Astrocyte (in vitro differentiated cells and primary cell): ENCODE measurements around the gene LIMA1. TPM values are rescaled to one million over a fixed set of nuclear protein-coding genes. Genes with fewer than 3 reads are reported as not detected.
"Not testable (repeated sequence)": the region's sequence is repeated elsewhere in the genome, so short reads cannot be mapped to it uniquely, and the experiment has no call there.

ENCODE experiments used
- DNase-seq: peaks from one replicate; pipeline ENCODE4 v3.0.0-alpha.2; 2010; ENCODE audit warnings: low read depth
- FAIRE-seq: peaks from 2 replicates; lab custom pipeline; 2011; peaks lifted over from hg19 to GRCh38; lab: Jason Lieb, UNC
- H2AFZ ChIP-seq: 2 replicates; pipeline ENCODE4 v1.6.0; 2012; ENCODE audit warnings: low read depth, low read length, inconsistent platforms
- H3K27ac ChIP-seq: 2 replicates; pipeline ENCODE4 v1.5.1; 2011; ENCODE audit warnings: low read depth, low read length, inconsistent platforms
- H3K27me3 ChIP-seq: 2 replicates; pipeline ENCODE4 v1.6.0; 2011; ENCODE audit warnings: low read length, inconsistent platforms; ENCODE audit not compliant: insufficient read depth
- H3K36me3 ChIP-seq: 2 replicates; pipeline ENCODE4 v1.5.1; 2011; ENCODE audit warnings: low read length, inconsistent platforms; ENCODE audit not compliant: insufficient read depth
- H3K4me1 ChIP-seq: 2 replicates; pipeline ENCODE4 v1.5.1; 2011; ENCODE audit warnings: low read length, inconsistent platforms; ENCODE audit not compliant: insufficient read depth
- H3K4me2 ChIP-seq: 2 replicates; pipeline ENCODE4 v1.6.0; 2012; ENCODE audit warnings: low read length, inconsistent platforms
- H3K4me3 ChIP-seq: 2 replicates; pipeline ENCODE4 v1.5.1; 2011; ENCODE audit warnings: low read depth, mild to moderate bottlenecking, low read length, inconsistent platforms; ENCODE audit not compliant: insufficient read depth
- H3K79me2 ChIP-seq: 2 replicates; pipeline ENCODE4 v1.6.0; 2012; ENCODE audit warnings: mild to moderate bottlenecking, low read length, inconsistent platforms; ENCODE audit not compliant: insufficient read depth
- H3K9ac ChIP-seq: 2 replicates; pipeline ENCODE4 v1.6.0; 2012; ENCODE audit warnings: mild to moderate bottlenecking, low read length, inconsistent platforms
- H3K9me3 ChIP-seq: 2 replicates; pipeline ENCODE4 v1.5.1; 2012; ENCODE audit warnings: low read depth, mild to moderate bottlenecking, low read length, inconsistent platforms; ENCODE audit not compliant: insufficient read depth
- H4K20me1 ChIP-seq: 2 replicates; pipeline ENCODE4 v1.6.0; 2012; ENCODE audit warnings: low read length, inconsistent platforms; ENCODE audit not compliant: insufficient read depth
- H3K27ac Mint-ChIP-seq: one replicate; pipeline ENCODE4 v1.8.0; 2021; ENCODE audit warnings: mild to moderate bottlenecking, mixed read lengths; ENCODE audit not compliant: unreplicated experiment
- H3K27me3 Mint-ChIP-seq: one replicate; pipeline ENCODE4 v1.8.0; 2021; ENCODE audit warnings: low read depth, mixed read lengths; ENCODE audit not compliant: unreplicated experiment
- H3K36me3 Mint-ChIP-seq: one replicate; pipeline ENCODE4 v1.8.0; 2021; ENCODE audit warnings: low read depth, mixed read lengths; ENCODE audit not compliant: unreplicated experiment
- H3K4me1 Mint-ChIP-seq: one replicate; pipeline ENCODE4 v1.8.0; 2021; ENCODE audit warnings: low read depth, mixed read lengths; ENCODE audit not compliant: unreplicated experiment
- H3K4me3 Mint-ChIP-seq: one replicate; pipeline ENCODE4 v1.8.0; 2021; ENCODE audit warnings: mild to moderate bottlenecking, moderate library complexity, mixed read lengths; ENCODE audit not compliant: unreplicated experiment
- H3K9me3 Mint-ChIP-seq: one replicate; pipeline ENCODE4 v1.8.0; 2021; ENCODE audit warnings: mild to moderate bottlenecking, mixed read lengths; ENCODE audit not compliant: unreplicated experiment
- EZH2 ChIP-seq: IDR thresholded peaks from 2 replicates; pipeline ENCODE4 v1.6.1; 2012; ENCODE audit warnings: mild to moderate bottlenecking, low read length, inconsistent platforms; ENCODE audit not compliant: insufficient read depth
- total RNA-seq: library from RNA; stranded (reverse); gene quantifications from 2 replicates; pipeline ENCODE4 v1.2.1, GENCODE V29; 2021
- TF ChIP-seq, protein P1 (sequence below): IDR thresholded peaks from 2 replicates; pipeline ENCODE4 v1.5.1; 2011; ENCODE audit warnings: low read depth, mild to moderate bottlenecking, inconsistent platforms, low read length, moderate library complexity; ENCODE audit not compliant: insufficient read depth

The LIMA1 gene
- total RNA-seq, 1 donor from 2014 or later, result 173 TPM

DNA sequence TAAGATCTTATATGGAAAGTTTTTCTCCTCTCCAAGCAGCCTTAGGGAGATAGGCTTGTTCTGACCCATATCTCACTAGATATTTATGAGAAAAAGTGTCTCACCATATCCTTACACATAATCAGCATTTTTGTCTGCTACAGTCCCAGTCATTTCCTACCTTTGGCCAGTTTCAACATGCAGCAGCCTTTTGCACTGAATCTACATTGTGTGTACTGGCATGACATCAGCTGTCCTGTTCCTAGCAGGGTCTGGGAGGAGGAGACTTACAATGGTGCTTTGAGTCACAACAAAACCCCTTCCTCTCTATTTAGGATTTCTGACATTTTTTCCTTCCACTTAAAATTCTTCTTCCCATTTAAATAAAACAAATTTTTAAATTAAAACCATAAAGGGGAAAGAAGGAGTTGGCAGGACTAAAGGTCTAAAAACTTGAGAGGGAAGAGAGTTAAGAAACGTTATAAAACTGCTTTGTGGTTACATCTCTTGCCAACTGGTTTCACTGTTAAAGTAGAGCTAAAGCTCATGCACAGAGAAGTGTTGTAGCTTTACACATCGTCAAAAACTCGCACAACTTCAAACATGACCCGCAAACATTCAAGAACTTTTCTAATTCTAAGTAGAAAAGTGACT lies 62.8 kb downstream of the LIMA1 start:
- Histone ChIP-seq H3K4me3 (peak overlapping the region; percentile 95), H3K9me3 (no peaks in the 10 kb centered on the region), H2AFZ (no peak overlapping the region), H3K4me1 (peaks cover 29% of the 10 kb centered on the region), H3K79me2 (peaks cover 74% of the 10 kb centered on the region), H4K20me1 (peaks cover 52% of the 10 kb centered on the region), H3K36me3 (peaks cover 17% of the 10 kb centered on the region), H3K9ac (peak overlapping the region; percentile 94), H3K4me2 (peak overlapping the region; percentile 84), H3K27ac (peak overlapping the region; percentile 88), H3K27me3 (no peaks in the 10 kb centered on the region)
- FAIRE-seq, result no peak
- Mint-ChIP-seq H3K27me3 (no peaks in the 10 kb centered on the region), H3K36me3 (peaks cover 19% of the 10 kb centered on the region), H3K4me3 (no peak overlapping the region), H3K27ac (no peak overlapping the region), H3K4me1 (peaks cover 22% of the 10 kb centered on the region), H3K9me3 (no peaks in the 10 kb centered on the region)
- TF ChIP-seq EZH2, result no peak
- TF ChIP-seq, protein P1, sequence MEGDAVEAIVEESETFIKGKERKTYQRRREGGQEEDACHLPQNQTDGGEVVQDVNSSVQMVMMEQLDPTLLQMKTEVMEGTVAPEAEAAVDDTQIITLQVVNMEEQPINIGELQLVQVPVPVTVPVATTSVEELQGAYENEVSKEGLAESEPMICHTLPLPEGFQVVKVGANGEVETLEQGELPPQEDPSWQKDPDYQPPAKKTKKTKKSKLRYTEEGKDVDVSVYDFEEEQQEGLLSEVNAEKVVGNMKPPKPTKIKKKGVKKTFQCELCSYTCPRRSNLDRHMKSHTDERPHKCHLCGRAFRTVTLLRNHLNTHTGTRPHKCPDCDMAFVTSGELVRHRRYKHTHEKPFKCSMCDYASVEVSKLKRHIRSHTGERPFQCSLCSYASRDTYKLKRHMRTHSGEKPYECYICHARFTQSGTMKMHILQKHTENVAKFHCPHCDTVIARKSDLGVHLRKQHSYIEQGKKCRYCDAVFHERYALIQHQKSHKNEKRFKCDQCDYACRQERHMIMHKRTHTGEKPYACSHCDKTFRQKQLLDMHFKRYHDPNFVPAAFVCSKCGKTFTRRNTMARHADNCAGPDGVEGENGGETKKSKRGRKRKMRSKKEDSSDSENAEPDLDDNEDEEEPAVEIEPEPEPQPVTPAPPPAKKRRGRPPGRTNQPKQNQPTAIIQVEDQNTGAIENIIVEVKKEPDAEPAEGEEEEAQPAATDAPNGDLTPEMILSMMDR, result no peak
- peak; percentile 68 for DNase-seq

DNA sequence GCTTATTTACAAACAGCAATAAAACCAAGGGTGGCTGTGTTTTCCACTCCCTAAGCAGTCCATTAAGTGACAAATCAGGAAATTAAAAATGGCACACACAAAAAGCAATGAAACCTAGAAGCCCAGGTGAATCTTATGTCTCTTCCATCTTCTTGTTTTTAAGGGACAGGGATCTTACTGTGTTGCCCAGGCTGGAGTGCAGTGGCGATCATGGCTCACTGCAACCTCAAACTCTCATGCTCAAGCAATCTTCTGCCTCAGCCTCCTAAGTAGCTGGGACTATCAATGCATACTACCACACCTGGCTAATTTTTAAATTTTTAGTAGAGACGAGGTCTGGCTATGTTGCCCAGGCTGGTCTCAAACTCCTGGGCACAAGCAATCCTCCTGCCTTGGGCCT lies 63.8 kb downstream of the LIMA1 start:
- Mint-ChIP-seq H3K27ac (no peak overlapping the region), H3K4me3 (no peak overlapping the region), H3K9me3 (no peaks in the 10 kb centered on the region), H3K27me3 (no peaks in the 10 kb centered on the region), H3K36me3 (peaks cover 21% of the 10 kb centered on the region), H3K4me1 (peaks cover 25% of the 10 kb centered on the region)
- H3K4me2 ChIP-seq, result peak overlapping the region; percentile 84
- H3K9ac ChIP-seq, result peak overlapping the region; percentile 94
- H3K27me3 ChIP-seq, result no peaks in the 10 kb centered on the region
- H3K4me1 ChIP-seq, result peaks cover 35% of the 10 kb centered on the region
- no peak for TF ChIP-seq EZH2
- TF ChIP-seq, protein P1, result no peak
- H3K4me3 ChIP-seq, result peak overlapping the region; percentile 95
- peak overlapping the region; percentile 52 for H3K27ac ChIP-seq
- H3K36me3 ChIP-seq, result peaks cover 21% of the 10 kb centered on the region
- peaks cover 81% of the 10 kb centered on the region for H3K79me2 ChIP-seq
- peaks cover 59% of the 10 kb centered on the region for H4K20me1 ChIP-seq
- no peak overlapping the region for H2AFZ ChIP-seq
- no peaks in the 10 kb centered on the region for H3K9me3 ChIP-seq
- DNase-seq (no peak), FAIRE-seq (no peak)

DNA sequence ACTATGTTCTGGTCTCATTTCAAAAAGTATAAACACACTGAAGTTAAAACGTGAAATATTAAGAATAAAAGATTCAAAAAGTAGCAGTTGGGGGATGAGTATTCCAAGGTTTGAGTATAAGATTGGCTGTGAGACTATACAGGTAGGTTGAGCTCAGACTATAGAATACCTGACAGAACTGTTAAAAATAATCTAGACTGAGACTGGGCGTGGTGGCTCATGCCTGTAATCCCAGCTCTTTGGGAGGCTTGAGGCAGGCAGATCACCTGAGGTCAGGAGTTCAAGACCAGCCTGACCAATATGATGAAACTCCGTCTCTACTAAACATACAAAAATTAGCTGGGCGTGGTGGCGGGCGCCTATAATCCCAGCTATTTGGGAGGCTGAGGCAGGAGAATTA lies 64.3 kb downstream of the LIMA1 start:
- H3K36me3 ChIP-seq, result peaks cover 21% of the 10 kb centered on the region
- not testable (repeated sequence) for H2AFZ ChIP-seq, H3K27me3 ChIP-seq, H3K4me3 Mint-ChIP-seq, H3K9me3 Mint-ChIP-seq, FAIRE-seq, H3K27me3 Mint-ChIP-seq, H3K9me3 ChIP-seq, DNase-seq
- Mint-ChIP-seq H3K36me3 (peaks cover 21% of the 10 kb centered on the region), H3K4me1 (peaks cover 23% of the 10 kb centered on the region), H3K27ac (peak overlapping the region; percentile 89)
- H3K27ac ChIP-seq, result peak overlapping the region; percentile 67
- H3K4me3 ChIP-seq, result peak overlapping the region; percentile 35
- H3K79me2 ChIP-seq, result peaks cover 87% of the 10 kb centered on the region
- H4K20me1 ChIP-seq, result peaks cover 64% of the 10 kb centered on the region
- peak overlapping the region; percentile 84 for H3K4me2 ChIP-seq
- H3K9ac ChIP-seq, result peak overlapping the region; percentile 33
- peaks cover 30% of the 10 kb centered on the region for H3K4me1 ChIP-seq
